Endodermal cell (in vitro differentiated cells): ENCODE results near the gene ATP4B. TPM values are rescaled to one million over a fixed set of nuclear protein-coding genes. Genes with fewer than 3 reads are reported as not detected.

Experiments used
- DNase-seq: peaks from one replicate; pipeline ENCODE4 v3.0.0-alpha.2; 2017
- H3K27ac ChIP-seq: 2 replicates; pipeline ENCODE4 v1.5.1; 2013; ENCODE audit warnings: mild to moderate bottlenecking, low read depth, low read length, moderate library complexity
- H3K27me3 ChIP-seq: 2 replicates; pipeline ENCODE4 v1.6.1; 2013; ENCODE audit warnings: mild to moderate bottlenecking, low read length, moderate library complexity; ENCODE audit not compliant: insufficient read depth, control insufficient read depth, poor library complexity, severe bottlenecking
- H3K36me3 ChIP-seq: 2 replicates; pipeline ENCODE4 v1.7.0; 2013; ENCODE audit warnings: mild to moderate bottlenecking, low read length, moderate library complexity; ENCODE audit not compliant: control insufficient read depth, insufficient read depth
- H3K4me1 ChIP-seq: one replicate; pipeline ENCODE4 v1.7.0; 2013; ENCODE audit warnings: low read length; ENCODE audit not compliant: control insufficient read depth, insufficient read depth
- H3K4me3 ChIP-seq: 2 replicates; pipeline ENCODE4 v1.5.1; 2013; ENCODE audit warnings: mild to moderate bottlenecking, low read length, moderate library complexity
- H3K9ac ChIP-seq: 2 replicates; pipeline ENCODE4 v1.6.1; 2013; ENCODE audit warnings: mild to moderate bottlenecking, low read length, moderate library complexity; ENCODE audit not compliant: poor library complexity, severe bottlenecking; ENCODE audit errors: extremely low read depth
- H3K9me3 ChIP-seq: 2 replicates; pipeline ENCODE4 v1.6.1; 2013; ENCODE audit warnings: mild to moderate bottlenecking, low read length, moderate library complexity; ENCODE audit not compliant: control insufficient read depth
- H3K27ac Mint-ChIP-seq: 2 replicates; pipeline ENCODE4 v1.8.0; 2020; ENCODE audit warnings: mixed read lengths
- H3K27me3 Mint-ChIP-seq: 2 replicates; pipeline ENCODE4 v1.8.0; 2021; ENCODE audit warnings: mild to moderate bottlenecking, mixed read lengths; ENCODE audit not compliant: insufficient read depth
- H3K36me3 Mint-ChIP-seq: 2 replicates; pipeline ENCODE4 v1.8.0; 2020; ENCODE audit warnings: low read depth, mixed read lengths
- H3K4me1 Mint-ChIP-seq: 2 replicates; pipeline ENCODE4 v1.8.0; 2020; ENCODE audit warnings: mixed read lengths
- H3K4me3 Mint-ChIP-seq: 2 replicates; pipeline ENCODE4 v1.8.0; 2020; ENCODE audit warnings: mild to moderate bottlenecking, moderate library complexity, mixed read lengths
- H3K9me3 Mint-ChIP-seq: 2 replicates; pipeline ENCODE4 v1.8.0; 2020; ENCODE audit warnings: mild to moderate bottlenecking, mixed read lengths
- WGBS, 2 experiments: methylation state at CpG; one replicate each; pipeline versions ENCODE4 v1.1.5 to v1.1.7; 2013; ENCODE audit warnings: missing lambda C conversion rate in 2 of 2, mixed read lengths in 1 of 2; ENCODE audit not compliant: insufficient coverage in 1 of 2, insufficient read length in 1 of 2; 5-methylcytosine and 5-hydroxymethylcytosine counted together
- total RNA-seq, 2 donors: library from RNA; stranded (reverse); fragmentation: NEBNext Ultra II Directional in 1 of 2; extraction: Animal tissue kit (Norgen Biotek cat#: 25700) in 1 of 2; gene quantifications; 2 replicates in 1 of 2; 3 replicates in 1 of 2; pipeline ENCODE4 v1.2.1, GENCODE V29; 2021
- TF ChIP-seq, protein P1 (sequence below): fragments of 200-600 bp; sonication (generic); conservative IDR thresholded peaks from 2 replicates; pipeline ENCODE4 v1.5.0; 2021; ENCODE audit warnings: antibody characterized with exemption, mild to moderate bottlenecking

Gene ATP4B
- total RNA-seq, 2 donors from 2014 or later, result not detected

DNA sequence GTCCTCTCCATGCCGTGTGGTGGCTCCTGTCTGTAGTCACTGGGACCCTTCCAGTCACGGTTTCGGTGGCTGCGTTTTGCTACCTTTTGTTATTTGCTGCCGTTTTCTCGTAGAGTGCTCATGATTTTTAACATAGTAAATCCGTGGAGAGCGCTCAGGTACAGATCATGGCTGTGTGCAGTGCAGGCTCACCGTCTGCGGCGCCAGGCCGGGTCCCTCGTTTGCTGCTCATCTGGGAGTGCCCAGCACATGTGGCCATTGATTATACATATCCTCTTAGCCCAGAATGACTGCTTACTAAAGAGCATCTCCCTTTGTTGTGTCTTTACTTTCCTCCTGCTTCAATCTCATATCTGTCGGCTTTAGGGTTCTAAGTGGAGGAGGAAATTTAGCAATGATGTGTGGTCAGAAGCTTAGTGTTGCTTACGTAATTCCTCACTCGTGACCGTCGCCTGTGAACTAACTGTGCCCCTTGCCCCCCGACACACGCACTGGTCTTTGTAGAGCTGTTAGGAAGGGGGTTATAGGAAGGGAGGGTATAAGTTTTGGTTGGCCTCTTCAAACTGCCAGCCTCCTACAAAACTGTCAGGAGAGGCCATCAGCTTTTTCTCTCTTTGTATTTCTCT, 41.6 kb downstream of the ATP4B start:
- peaks cover 57% of the 10 kb centered on the region for H3K36me3 ChIP-seq
- Mint-ChIP-seq H3K27ac (peak overlapping the region; percentile 93), H3K36me3 (peaks cover 42% of the 10 kb centered on the region), H3K9me3 (no peaks in the 10 kb centered on the region), H3K4me3 (no peak overlapping the region), H3K27me3 (no peaks in the 10 kb centered on the region), H3K4me1 (peaks cover 12% of the 10 kb centered on the region)
- H3K4me3 ChIP-seq, result no peak overlapping the region
- peak overlapping the region; percentile 37 for H3K27ac ChIP-seq
- no peak for DNase-seq
- H3K4me1 ChIP-seq, result peaks cover 13% of the 10 kb centered on the region
- no peaks in the 10 kb centered on the region for H3K27me3 ChIP-seq
- no peak overlapping the region for H3K9ac ChIP-seq
- no peaks in the 10 kb centered on the region for H3K9me3 ChIP-seq
- WGBS, 2 experiments, result 91 to 92% methylated on average over 15 to 20 of the region's 20 CpGs
- TF ChIP-seq, protein P1, sequence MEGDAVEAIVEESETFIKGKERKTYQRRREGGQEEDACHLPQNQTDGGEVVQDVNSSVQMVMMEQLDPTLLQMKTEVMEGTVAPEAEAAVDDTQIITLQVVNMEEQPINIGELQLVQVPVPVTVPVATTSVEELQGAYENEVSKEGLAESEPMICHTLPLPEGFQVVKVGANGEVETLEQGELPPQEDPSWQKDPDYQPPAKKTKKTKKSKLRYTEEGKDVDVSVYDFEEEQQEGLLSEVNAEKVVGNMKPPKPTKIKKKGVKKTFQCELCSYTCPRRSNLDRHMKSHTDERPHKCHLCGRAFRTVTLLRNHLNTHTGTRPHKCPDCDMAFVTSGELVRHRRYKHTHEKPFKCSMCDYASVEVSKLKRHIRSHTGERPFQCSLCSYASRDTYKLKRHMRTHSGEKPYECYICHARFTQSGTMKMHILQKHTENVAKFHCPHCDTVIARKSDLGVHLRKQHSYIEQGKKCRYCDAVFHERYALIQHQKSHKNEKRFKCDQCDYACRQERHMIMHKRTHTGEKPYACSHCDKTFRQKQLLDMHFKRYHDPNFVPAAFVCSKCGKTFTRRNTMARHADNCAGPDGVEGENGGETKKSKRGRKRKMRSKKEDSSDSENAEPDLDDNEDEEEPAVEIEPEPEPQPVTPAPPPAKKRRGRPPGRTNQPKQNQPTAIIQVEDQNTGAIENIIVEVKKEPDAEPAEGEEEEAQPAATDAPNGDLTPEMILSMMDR, result no peak

DNA sequence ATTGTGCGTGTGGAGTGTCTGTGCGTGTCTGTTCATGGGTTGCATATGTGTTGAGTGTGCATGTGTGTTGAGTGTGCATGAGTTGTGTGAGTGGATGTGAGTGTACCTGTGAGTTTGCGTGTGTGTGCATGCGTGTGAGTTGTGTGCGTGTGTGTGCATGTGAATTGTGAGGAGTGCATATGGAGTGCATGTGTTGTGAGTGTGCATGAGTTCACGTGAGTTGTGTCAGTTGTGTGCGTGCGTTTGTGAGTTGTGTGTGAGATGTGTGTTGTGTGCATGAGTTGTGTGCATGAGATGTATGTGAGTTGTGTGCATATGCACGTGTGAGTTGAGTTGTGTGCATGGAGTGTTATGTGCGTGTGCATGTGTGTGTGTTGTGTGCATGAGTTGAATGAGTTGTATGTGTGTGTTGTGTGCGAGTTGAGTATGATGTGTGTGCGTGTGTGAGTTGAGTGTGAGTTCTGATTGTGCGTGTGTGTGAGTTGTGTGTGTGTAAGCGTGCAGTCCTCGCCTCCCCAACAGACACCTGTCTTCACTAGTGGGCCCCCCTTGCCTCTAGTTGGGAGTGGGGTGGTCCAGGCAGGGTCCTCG, 44.1 kb downstream of the ATP4B start:
- DNase-seq, result no peak
- Mint-ChIP-seq H3K27me3 (no peaks in the 10 kb centered on the region), H3K9me3 (no peaks in the 10 kb centered on the region)

GRCh38 chr13:113612607-113613006, 45.4 kb downstream of the ATP4B start:
- TF ChIP-seq, protein P1, result no peak
- no peaks in the 10 kb centered on the region for H3K27me3 Mint-ChIP-seq
- WGBS, 2 experiments, result 95 to 100% methylated on average over 2 to 10 of the region's 10 CpGs
- no peaks in the 10 kb centered on the region for H3K9me3 ChIP-seq
- H3K4me3 Mint-ChIP-seq, result no peak overlapping the region
- peaks cover 58% of the 10 kb centered on the region for H3K36me3 ChIP-seq
- no peak overlapping the region for H3K4me3 ChIP-seq
- H3K4me1 ChIP-seq, result peaks cover 13% of the 10 kb centered on the region
- peaks cover 48% of the 10 kb centered on the region for H3K36me3 Mint-ChIP-seq
- no peaks in the 10 kb centered on the region for H3K9me3 Mint-ChIP-seq
- H3K9ac ChIP-seq, result no peak overlapping the region
- H3K27ac Mint-ChIP-seq, result peak overlapping the region; percentile 60
- DNase-seq, result no peak
- H3K27me3 ChIP-seq, result no peaks in the 10 kb centered on the region
- H3K27ac ChIP-seq, result no peak overlapping the region
- peaks cover 10% of the 10 kb centered on the region for H3K4me1 Mint-ChIP-seq

More for the DNA sequence above, 44.1 kb downstream of the ATP4B start:
- peaks cover 52% of the 10 kb centered on the region for H3K36me3 Mint-ChIP-seq
- H3K4me1 Mint-ChIP-seq, result peaks cover 12% of the 10 kb centered on the region
- no peak overlapping the region for H3K4me3 Mint-ChIP-seq
- H3K9ac ChIP-seq, result no peak overlapping the region
- peaks cover 13% of the 10 kb centered on the region for H3K4me1 ChIP-seq
- no peaks in the 10 kb centered on the region for H3K9me3 ChIP-seq
- H3K27ac Mint-ChIP-seq, result no peak overlapping the region
- H3K27ac ChIP-seq, result no peak overlapping the region
- 89 to 96% methylated on average over 15 to 16 of the region's 16 CpGs for WGBS, 2 experiments
- H3K27me3 ChIP-seq, result no peaks in the 10 kb centered on the region
- H3K4me3 ChIP-seq, result no peak overlapping the region
- peaks cover 69% of the 10 kb centered on the region for H3K36me3 ChIP-seq
- TF ChIP-seq, protein P1, result no peak
